ENCODE results near the gene HAUS3. TPM values are rescaled to one million over a fixed set of nuclear protein-coding genes. Genes with fewer than 3 reads are reported as not detected.

The HAUS3 gene
- total and polyA plus RNA-seq, 2 of the 13 experiments (the other 11 are each of a cell fraction or from before 2014, with no cell fraction given) = 3.9 to 12.6 TPM

- TF ChIP-seq ZBTB46 (CRISPR knock-in tag; IDR thresholded peaks at IDR 0.05; ENCODE audit: borderline replicate concordance) (no peak), ZNF788 (CRISPR knock-in tag; IDR thresholded peaks at IDR 0.05; ENCODE audit: borderline replicate concordance) (no peak)
Measured at GRCh38 chr4:2231082-2231481, 10.8 kb downstream of the HAUS3 start (continued).

GRCh38 chr4:2226261-2226660 lies 15.7 kb downstream of the HAUS3 start:
- Histone ChIP-seq H3K36me3 (replicated peaks in 1 of 2; ENCODE audit: control insufficient read depth in 1 of 2, insufficient read depth in 2 of 2, low read length in 2 of 2) (no peaks in the 10 kb centered on the region; a peak in 2 of 5 replicates), H3K9ac (ENCODE audit: insufficient read depth, low read depth, low read length) (no peak overlapping the region), H2AFZ (ENCODE audit: low read length) (no peak overlapping the region), H3K4me2 (ENCODE audit: low read depth, low read length) (no peak overlapping the region), H3K27me3 (ENCODE audit: control insufficient read depth in 1 of 2, insufficient read depth in 2 of 2, low read length in 2 of 2) (no peaks in the 10 kb centered on the region), H3K79me2 (ENCODE audit: insufficient read depth, low read length) (no peaks in the 10 kb centered on the region), H3K9me3 (ENCODE audit: low read length) (no peaks in the 10 kb centered on the region), H4K20me1 (ENCODE audit: insufficient read depth, low read length) (no peaks in the 10 kb centered on the region), H3K4me1 (ENCODE audit: insufficient read depth, low read length) (peaks cover 6% of the 10 kb centered on the region), H3K27ac (ENCODE audit: extremely low read length, insufficient read depth, low read length) (no peak overlapping the region), H3K4me3 (replicated peaks in 1 of 3; ENCODE audit: insufficient read depth in 1 of 3, low read depth in 2 of 3, low read length in 3 of 3) (no peak overlapping the region)
- no peak for DNase-seq (ENCODE audit: low spot score)
- in situ Hi-C loops (cut with HindIII; ENCODE audit: extremely low pct_ligation_motif_present, low pct_unique_long_range_greater_than_20kb) = no loop called here
- ATAC-seq = no peak
- TF ChIP-seq ZNF33A (CRISPR knock-in tag; IDR thresholded peaks at IDR 0.05; ENCODE audit: borderline replicate concordance) (no peak), ELF3 (CRISPR knock-in tag; IDR thresholded peaks at IDR 0.05) (no peak), RAD21 (CRISPR knock-in tag; IDR thresholded peaks at IDR 0.05) (no peak), IKZF4 (CRISPR knock-in tag; IDR thresholded peaks at IDR 0.05; ENCODE audit: borderline replicate concordance, low read depth, not compliant biosample characterization) (no peak), PAWR (CRISPR knock-in tag; IDR thresholded peaks at IDR 0.05; ENCODE audit: borderline replicate concordance) (no peak), SYNCRIP (IDR thresholded peaks at IDR 0.05; ENCODE audit: insufficient read depth, low read depth, low read length) (no peak), FLYWCH1 (CRISPR knock-in tag; IDR thresholded peaks at IDR 0.05) (no peak), ATRX (CRISPR knock-in tag; IDR thresholded peaks at IDR 0.05; ENCODE audit: borderline replicate concordance) (no peak), NR2F2 (IDR thresholded peaks at IDR 0.05; ENCODE audit: borderline replicate concordance, low read depth) (no peak), ZNF816 (CRISPR knock-in tag; IDR thresholded peaks at IDR 0.05; ENCODE audit: borderline replicate concordance) (no peak), KLF11 (CRISPR knock-in tag; IDR thresholded peaks at IDR 0.05) (no peak), ISL2 (CRISPR knock-in tag; IDR thresholded peaks at IDR 0.05) (no peak), SUZ12 (IDR thresholded peaks at IDR 0.05; ENCODE audit: low read depth, low read length) (no peak), ZNF362 (CRISPR knock-in tag; IDR thresholded peaks at IDR 0.05; ENCODE audit: borderline replicate concordance) (no peak), ZNF850 (CRISPR knock-in tag; conservative IDR thresholded peaks at IDR 0.05) (no peak), ZNF501 (CRISPR knock-in tag; IDR thresholded peaks at IDR 0.05) (no peak)
- FAIRE-seq = no peak
- WGBS (ENCODE audit: low lambda C conversion rate) = 98% methylated on average over 2 of the region's 2 CpGs
- CTCF ChIA-PET (ENCODE audit: low intra/inter-chr PET ratio, low total read pairs) = no interaction called here
- no TSS peak for BruUV-seq (replicated peaks)
- intact Hi-C loops (cut with micrococcal nuclease; ENCODE audit: unreplicated experiment) = no loop called here
- POLR2A ChIA-PET = no interaction called here

Measured in HepG2 (cell line).